PC-9 (cell line): Measurements from ENCODE around the gene TGM2. TPM values are rescaled to one million over a fixed set of nuclear protein-coding genes. Genes with fewer than 3 reads are reported as not detected.
A peak's percentile ranks its signal among the peaks of the same experiment; 100 is the strongest.

Source experiments
- BruUV-seq: library from RNA; stranded (reverse); fragments of 400-500 nt; replicated peaks from 2 replicates; lab custom pipeline; 2021; lab: Mats Ljungman, UMichigan
- CTCF ChIA-PET: fragments of 300-600 bp; sonication (Branson Sonifier 250); formaldehyde crosslinking; loops from one replicate; lab custom pipeline; 2022; ENCODE audit warnings: antibody characterized with exemption; lab: Charles Lee
- POLR2A ChIA-PET: fragments of 300-600 bp; sonication (Branson Sonifier 250); formaldehyde crosslinking; loops from one replicate; lab custom pipeline; 2022; ENCODE audit warnings: antibody characterized with exemption; ENCODE audit not compliant: unreplicated experiment; lab: Charles Lee
- DNase-seq, 2 experiments: peaks; one replicate each; pipeline versions ENCODE4 v3.0.0 to v3.0.0-alpha.2; 2015 to 2022; ENCODE audit warnings: mixed read lengths in 1 of 2
- H2AFZ ChIP-seq: fragments of 200-600 bp; sonication (generic); 2 replicates; pipeline ENCODE4 v1.8.1; 2017; ENCODE audit warnings: antibody characterized with exemption
- H3F3A ChIP-seq: fragments of 200-600 bp; sonication (generic); 2 replicates; pipeline ENCODE4 v1.8.1; 2017; ENCODE audit warnings: antibody characterized with exemption, mild to moderate bottlenecking, low read depth; ENCODE audit not compliant: insufficient read depth
- H3K27ac ChIP-seq: fragments of 200-600 bp; sonication (generic); 2 replicates; pipeline ENCODE4 v1.6.1; 2016; ENCODE audit warnings: mixed run types
- H3K27me3 ChIP-seq: fragments of 200-600 bp; sonication (generic); 2 replicates; pipeline ENCODE4 v1.6.1; 2016; ENCODE audit warnings: low read depth, mixed run types; ENCODE audit not compliant: insufficient read depth
- H3K36me3 ChIP-seq: fragments of 200-600 bp; sonication (generic); 2 replicates; pipeline ENCODE4 v1.6.1; 2016; ENCODE audit warnings: low read depth, mixed run types
- H3K4me1 ChIP-seq: fragments of 200-600 bp; sonication (generic); replicated peaks from 2 replicates; pipeline ENCODE4 v1.6.1; 2016; ENCODE audit warnings: mixed run types; ENCODE audit not compliant: insufficient read depth
- H3K4me2 ChIP-seq: fragments of 200-600 bp; sonication (generic); 2 replicates; pipeline ENCODE4 v1.6.1; 2017; ENCODE audit warnings: mixed run types
- H3K4me3 ChIP-seq: fragments of 200-600 bp; sonication (generic); 2 replicates; pipeline ENCODE4 v1.6.1; 2016; ENCODE audit warnings: mixed run types
- H3K79me2 ChIP-seq: fragments of 200-600 bp; sonication (generic); 2 replicates; pipeline ENCODE4 v1.6.1; 2017; ENCODE audit warnings: low read depth, mixed run types
- H3K9me2 ChIP-seq: fragments of 200-600 bp; sonication (generic); 2 replicates; pipeline ENCODE4 v1.8.1; 2017; ENCODE audit warnings: mild to moderate bottlenecking; ENCODE audit not compliant: insufficient read depth
- H3K9me3 ChIP-seq: fragments of 200-600 bp; sonication (generic); 2 replicates; pipeline ENCODE4 v1.8.1; 2016; ENCODE audit warnings: low read depth; ENCODE audit not compliant: insufficient read depth
- H4K20me1 ChIP-seq: fragments of 200-600 bp; sonication (generic); 2 replicates; pipeline ENCODE4 v1.8.1; 2017; ENCODE audit not compliant: insufficient read depth
- EZH2 ChIP-seq: fragments of 200-600 bp; sonication (generic); IDR thresholded peaks from 2 replicates; pipeline ENCODE4 v1.8.0; 2017; ENCODE audit warnings: antibody characterized with exemption, low read depth
- intact Hi-C: fragments of 100-400 bp; cut with micrococcal nuclease; formaldehyde crosslinking; loops from one replicate; pipeline ENCODE4 v1.10.0; 2022; ENCODE audit not compliant: unreplicated experiment
- total RNA-seq: library from RNA; stranded (reverse); gene quantifications from 2 replicates; pipeline ENCODE4 v1.2.3, GENCODE V29; 2021
- TF ChIP-seq, protein P1 (sequence below): fragments of 200-600 bp; sonication (generic); conservative IDR thresholded peaks from 2 replicates; pipeline ENCODE4 v1.6.1; 2017; ENCODE audit warnings: mixed run types, antibody characterized with exemption, mild to moderate bottlenecking, moderate library complexity

The TGM2 gene
- total RNA-seq, 1 experiment from 2014 or later: 333 TPM

DNA sequence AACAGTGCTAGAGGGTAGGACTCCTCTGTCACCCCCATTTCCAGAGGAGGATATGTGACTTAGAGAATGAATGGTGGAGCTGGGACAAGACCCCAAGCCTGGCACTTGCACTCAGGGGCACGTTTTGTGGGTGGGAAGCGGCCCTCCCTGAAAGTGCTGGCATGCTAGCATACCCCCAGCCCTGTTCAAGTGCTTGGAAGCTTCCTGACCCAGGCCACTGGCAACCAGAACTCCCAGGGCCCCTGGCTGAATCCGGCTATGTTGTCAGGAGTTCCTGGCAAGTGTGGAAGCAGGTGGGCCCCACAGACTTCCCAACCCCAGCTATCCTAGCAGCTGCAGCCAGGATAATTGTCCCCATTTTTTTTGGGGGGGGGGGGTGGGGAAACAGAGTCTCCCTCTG lies 35.6 kb upstream of the TGM2 start:
- intact Hi-C loops: no loop called here
- Histone ChIP-seq H4K20me1 (no peaks in the 10 kb centered on the region), H3K36me3 (no peaks in the 10 kb centered on the region), H3K9me3 (no peaks in the 10 kb centered on the region), H3K4me3 (no peak overlapping the region), H3K9me2 (no peaks in the 10 kb centered on the region), H3F3A (peaks cover 46% of the 10 kb centered on the region; the same call in 1 of the 2 replicates), H2AFZ (no peak overlapping the region), H3K27ac (no peak overlapping the region), H3K27me3 (no peaks in the 10 kb centered on the region), H3K4me2 (no peak overlapping the region), H3K4me1 (peaks cover 47% of the 10 kb centered on the region), H3K79me2 (no peaks in the 10 kb centered on the region)
- BruUV-seq: no TSS peak
- TF ChIP-seq, protein P1, sequence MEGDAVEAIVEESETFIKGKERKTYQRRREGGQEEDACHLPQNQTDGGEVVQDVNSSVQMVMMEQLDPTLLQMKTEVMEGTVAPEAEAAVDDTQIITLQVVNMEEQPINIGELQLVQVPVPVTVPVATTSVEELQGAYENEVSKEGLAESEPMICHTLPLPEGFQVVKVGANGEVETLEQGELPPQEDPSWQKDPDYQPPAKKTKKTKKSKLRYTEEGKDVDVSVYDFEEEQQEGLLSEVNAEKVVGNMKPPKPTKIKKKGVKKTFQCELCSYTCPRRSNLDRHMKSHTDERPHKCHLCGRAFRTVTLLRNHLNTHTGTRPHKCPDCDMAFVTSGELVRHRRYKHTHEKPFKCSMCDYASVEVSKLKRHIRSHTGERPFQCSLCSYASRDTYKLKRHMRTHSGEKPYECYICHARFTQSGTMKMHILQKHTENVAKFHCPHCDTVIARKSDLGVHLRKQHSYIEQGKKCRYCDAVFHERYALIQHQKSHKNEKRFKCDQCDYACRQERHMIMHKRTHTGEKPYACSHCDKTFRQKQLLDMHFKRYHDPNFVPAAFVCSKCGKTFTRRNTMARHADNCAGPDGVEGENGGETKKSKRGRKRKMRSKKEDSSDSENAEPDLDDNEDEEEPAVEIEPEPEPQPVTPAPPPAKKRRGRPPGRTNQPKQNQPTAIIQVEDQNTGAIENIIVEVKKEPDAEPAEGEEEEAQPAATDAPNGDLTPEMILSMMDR: no peak
- TF ChIP-seq EZH2: no peak
- ChIA-PET CTCF (no interaction called here), POLR2A (no interaction called here)
- DNase-seq: no peak

DNA sequence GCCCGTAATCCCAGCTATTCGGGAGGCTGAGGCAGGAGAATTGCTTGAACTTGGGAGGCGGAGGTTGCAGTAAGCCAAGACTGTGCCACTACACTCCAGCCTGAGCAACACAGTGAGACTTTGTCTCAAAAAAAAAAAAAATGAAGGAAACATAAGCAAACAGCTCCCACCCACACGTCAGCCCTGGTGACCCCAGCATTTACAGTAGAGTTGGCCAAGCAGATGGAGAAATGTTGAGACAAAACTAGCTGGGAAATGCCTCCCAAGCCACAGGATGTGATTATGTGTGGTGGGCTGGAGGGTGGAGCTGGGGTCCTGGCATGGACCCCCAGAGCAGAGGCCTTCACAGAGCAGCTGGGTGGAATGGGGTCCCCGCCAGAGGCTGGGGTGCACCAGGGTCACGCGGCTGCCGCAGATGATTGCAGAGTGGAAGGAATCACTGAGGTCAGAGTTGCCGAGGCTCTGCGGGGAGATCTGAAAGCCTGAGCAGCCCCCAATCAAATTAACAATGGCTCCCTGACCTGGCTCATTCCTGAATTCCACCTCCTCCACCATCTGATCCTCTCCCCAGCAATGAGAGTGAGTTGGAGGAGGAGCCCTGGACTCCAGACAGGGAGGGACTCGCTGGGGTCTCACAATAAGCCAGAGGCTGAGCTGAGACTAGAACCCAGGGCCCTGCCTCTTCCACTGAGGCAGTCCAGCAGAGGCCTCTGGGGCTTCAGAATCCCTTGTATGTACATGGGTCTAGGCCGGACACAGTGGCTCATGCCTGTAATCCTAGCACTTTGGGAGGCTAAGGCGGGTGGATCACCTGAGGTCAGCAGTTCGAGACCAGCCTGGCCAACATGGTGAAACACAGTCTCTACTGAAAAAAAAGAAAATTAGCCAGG lies 34.7 kb upstream of the TGM2 start:
- no peak overlapping the region for H3K27ac ChIP-seq
- peaks cover 55% of the 10 kb centered on the region for H3F3A ChIP-seq
- H2AFZ ChIP-seq: no peak overlapping the region
- H3K4me1 ChIP-seq: peaks cover 56% of the 10 kb centered on the region
- ChIA-PET POLR2A (no interaction called here), CTCF (no interaction called here)
- no peaks in the 10 kb centered on the region for H3K9me3 ChIP-seq
- H4K20me1 ChIP-seq: no peaks in the 10 kb centered on the region
- TF ChIP-seq, protein P1: no peak
- TF ChIP-seq EZH2: no peak
- no peaks in the 10 kb centered on the region for H3K79me2 ChIP-seq
- no peak overlapping the region for H3K4me3 ChIP-seq
- H3K36me3 ChIP-seq: no peaks in the 10 kb centered on the region
- DNase-seq: no peak
- intact Hi-C loops: no loop called here
- BruUV-seq: no TSS peak
- no peak overlapping the region for H3K4me2 ChIP-seq
- H3K9me2 ChIP-seq: no peaks in the 10 kb centered on the region
- H3K27me3 ChIP-seq: no peaks in the 10 kb centered on the region

DNA sequence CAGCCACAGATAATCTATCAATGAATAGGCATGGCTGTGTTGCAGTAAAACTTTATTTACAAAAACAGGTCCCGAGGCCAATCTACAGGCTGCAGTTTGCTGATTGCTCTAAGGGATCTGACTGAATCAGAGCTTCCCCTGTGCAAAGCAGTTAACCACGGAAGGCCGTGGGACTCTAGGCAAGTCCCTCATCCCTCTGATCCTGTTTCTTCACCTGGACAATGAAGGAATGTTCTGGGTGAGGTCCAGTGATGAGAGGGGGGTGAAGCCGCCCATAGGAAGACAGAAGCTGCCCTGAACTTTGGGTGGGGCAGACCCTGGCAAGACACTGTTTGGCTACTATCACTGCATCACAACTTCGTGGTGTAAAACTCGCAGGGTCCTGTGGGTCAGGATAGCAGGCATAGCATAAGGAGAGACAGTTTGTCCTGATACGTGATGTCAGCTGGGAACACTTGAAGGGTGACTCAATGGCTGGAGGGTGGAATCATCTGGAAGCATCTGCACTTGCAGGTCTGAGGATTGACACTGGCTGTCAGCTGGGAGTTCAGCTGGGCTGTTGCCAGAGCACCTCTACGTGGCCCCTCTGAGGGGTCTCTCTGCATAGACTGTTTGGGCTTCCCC lies 33.3 kb upstream of the TGM2 start:
- BruUV-seq: no TSS peak
- Histone ChIP-seq H3F3A (peaks cover 58% of the 10 kb centered on the region), H3K79me2 (no peaks in the 10 kb centered on the region), H2AFZ (no peak overlapping the region), H3K36me3 (no peaks in the 10 kb centered on the region), H3K4me2 (peak overlapping the region; percentile 25; the same call in 1 of the 2 replicates), H3K9me2 (no peaks in the 10 kb centered on the region), H3K27ac (no peak overlapping the region), H4K20me1 (no peaks in the 10 kb centered on the region), H3K9me3 (no peaks in the 10 kb centered on the region), H3K4me1 (peaks cover 59% of the 10 kb centered on the region), H3K4me3 (no peak overlapping the region), H3K27me3 (no peaks in the 10 kb centered on the region)
- CTCF ChIA-PET: interaction anchor here (1.2 kb wide), 1 partner anchor 125 kb away, joined by 3 read pairs; no protein-coding TSS in a partner anchor
- intact Hi-C loops: no loop called here
- no peak for DNase-seq
- POLR2A ChIA-PET: interaction anchor here (1.2 kb wide), 1 partner anchor 25 kb away, joined by 3 read pairs; no protein-coding TSS in a partner anchor
- no peak for TF ChIP-seq EZH2
- TF ChIP-seq, protein P1: no peak
